Left renal pelvis (tissue), 4 donors: ENCODE measurements around the gene LRP2. TPM values are rescaled to one million over a fixed set of nuclear protein-coding genes. Genes with fewer than 3 reads are reported as not detected.
"Not testable (repeated sequence)": the region's sequence is repeated elsewhere in the genome, so short reads cannot be mapped to it uniquely, and the experiment has no call there.

Experiments
- DNase-seq, 4 donors: peaks; one replicate each; pipeline ENCODE4 v3.0.0-alpha.2; 2013; ENCODE audit warnings: low read depth in 4 of 4, low spot score in 3 of 4
- polyA plus RNA-seq, 4 donors: library from polyadenylated mRNA; unstranded; fragments of 120-200 nt; gene quantifications; one replicate each; pipeline ENCODE4 v1.2.1, GENCODE V29; 2013; ENCODE audit not compliant: insufficient read length in 4 of 4

The LRP2 gene
- polyA plus RNA-seq, 4 donors: 2.1 to 161 (median 117) TPM

- no peak for DNase-seq
These were observed 13.9 kb downstream of the LRP2 start for GRCh38 chr2:169348321-169349024.

GRCh38 chr2:169345486-169346437, 16.6 kb downstream of the LRP2 start:
- DNase-seq: no peak

GRCh38 chr2:169344736-169345485, 17.4 kb downstream of the LRP2 start:
- DNase-seq: no peak

GRCh38 chr2:169343202-169343601, 19.1 kb downstream of the LRP2 start:
- no peak for DNase-seq

GRCh38 chr2:169339657-169340056, 22.7 kb downstream of the LRP2 start:
- no peak for DNase-seq

GRCh38 chr2:169336695-169337094, 25.6 kb downstream of the LRP2 start:
- DNase-seq: no peak

- DNase-seq: no peak
These were observed 31.7 kb downstream of the LRP2 start for GRCh38 chr2:169330555-169331198.

GRCh38 chr2:169329688-169330554, 32.4 kb downstream of the LRP2 start:
- DNase-seq: no peak

GRCh38 chr2:169328785-169329184, 33.5 kb downstream of the LRP2 start:
- DNase-seq: no peak

GRCh38 chr2:169327837-169328236, 34.5 kb downstream of the LRP2 start:
- not testable (repeated sequence) for DNase-seq

GRCh38 chr2:169325886-169326285, 36.4 kb downstream of the LRP2 start:
- DNase-seq: not testable (repeated sequence)

GRCh38 chr2:169324581-169325260, 37.6 kb downstream of the LRP2 start:
- no peak for DNase-seq

GRCh38 chr2:169323841-169324240, 38.5 kb downstream of the LRP2 start:
- DNase-seq: no peak

- no peak for DNase-seq
These were observed 41.8 kb downstream of the LRP2 start for GRCh38 chr2:169320561-169320960.

- no peak for DNase-seq
These were observed 47.0 kb downstream of the LRP2 start for GRCh38 chr2:169315357-169315756.

- not testable (repeated sequence) for DNase-seq
These were observed 54.0 kb downstream of the LRP2 start for GRCh38 chr2:169308349-169308748.

GRCh38 chr2:169304689-169305088, 57.6 kb downstream of the LRP2 start:
- not testable (repeated sequence) for DNase-seq

GRCh38 chr2:169303579-169304305, 58.6 kb downstream of the LRP2 start:
- no peak for DNase-seq
